ENCODE results near the gene SERPINA6. TPM values are rescaled to one million over a fixed set of nuclear protein-coding genes. Genes with fewer than 3 reads are reported as not detected.

SERPINA6 gene
- total RNA-seq, 1 donor from 2014 or later: not detected

- TF ChIP-seq CTCF (IDR thresholded peaks at IDR 0.05; ENCODE audit: insufficient read depth, low read length, poor library complexity, severe bottlenecking): no peak
- Histone ChIP-seq H3K27me3 (ENCODE audit: control insufficient read depth, insufficient read depth, low read length) (no peaks in the 10 kb centered on the region), H3K4me3 (ENCODE audit: low read depth, low read length) (no peak overlapping the region), H3K36me3 (ENCODE audit: control insufficient read depth, insufficient read depth, low read length) (no peaks in the 10 kb centered on the region)
- DNase-seq (ENCODE audit: low read depth): no peak
Observed at GRCh38 chr14:94341656-94342333, 18.7 kb upstream of the SERPINA6 start.

DNA sequence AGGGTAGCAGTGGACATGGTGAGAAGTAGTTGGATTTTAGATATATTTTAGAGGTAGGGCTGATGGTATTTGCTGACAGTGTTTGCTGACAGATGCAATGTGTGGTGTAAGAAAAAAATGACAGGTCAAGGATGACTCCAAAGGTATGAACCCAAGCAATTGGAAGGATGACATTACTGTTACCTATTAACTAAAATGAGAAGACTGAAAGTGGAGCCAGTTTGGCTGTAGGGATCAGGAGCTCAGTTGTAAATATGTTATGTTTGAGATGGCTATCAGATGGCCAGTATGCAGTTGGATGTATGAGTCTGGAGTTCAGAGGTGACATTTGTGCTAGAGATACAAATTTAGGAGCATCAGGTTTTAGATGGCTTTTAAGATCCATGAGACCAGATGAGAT lies 17.4 kb upstream of the SERPINA6 start:
- DNase-seq (ENCODE audit: low read depth): no peak
- TF ChIP-seq CTCF (IDR thresholded peaks at IDR 0.05; ENCODE audit: insufficient read depth, low read length, poor library complexity, severe bottlenecking): no peak
- Histone ChIP-seq H3K4me3 (ENCODE audit: low read depth, low read length) (no peak overlapping the region), H3K27me3 (ENCODE audit: control insufficient read depth, insufficient read depth, low read length) (no peaks in the 10 kb centered on the region), H3K36me3 (ENCODE audit: control insufficient read depth, insufficient read depth, low read length) (no peaks in the 10 kb centered on the region)

DNA sequence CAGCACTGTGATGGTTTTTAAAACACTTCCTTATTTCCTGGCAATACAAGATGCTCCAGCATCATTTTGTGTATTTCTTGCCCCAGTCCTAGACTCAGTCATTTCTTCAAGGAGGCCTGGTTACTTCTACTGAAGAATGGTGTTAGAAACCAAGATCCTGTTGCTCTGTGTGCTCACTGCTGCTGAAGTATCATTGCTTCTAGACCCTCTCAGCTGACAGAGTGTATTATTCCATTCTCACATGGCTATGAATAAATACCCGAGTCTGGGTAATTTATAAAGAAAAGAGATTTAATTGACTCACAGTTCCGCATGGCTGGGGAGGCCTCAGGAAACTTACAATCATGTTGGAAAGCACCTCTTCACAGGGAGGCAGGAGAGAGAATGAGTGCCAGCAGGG lies 14.9 kb upstream of the SERPINA6 start:
- DNase-seq (ENCODE audit: low read depth): no peak
- H3K4me3 ChIP-seq (ENCODE audit: low read depth, low read length): no peak overlapping the region
- TF ChIP-seq CTCF (IDR thresholded peaks at IDR 0.05; ENCODE audit: insufficient read depth, low read length, poor library complexity, severe bottlenecking): no peak
- no peaks in the 10 kb centered on the region for H3K27me3 ChIP-seq (ENCODE audit: control insufficient read depth, insufficient read depth, low read length)
- no peaks in the 10 kb centered on the region for H3K36me3 ChIP-seq (ENCODE audit: control insufficient read depth, insufficient read depth, low read length)

DNA sequence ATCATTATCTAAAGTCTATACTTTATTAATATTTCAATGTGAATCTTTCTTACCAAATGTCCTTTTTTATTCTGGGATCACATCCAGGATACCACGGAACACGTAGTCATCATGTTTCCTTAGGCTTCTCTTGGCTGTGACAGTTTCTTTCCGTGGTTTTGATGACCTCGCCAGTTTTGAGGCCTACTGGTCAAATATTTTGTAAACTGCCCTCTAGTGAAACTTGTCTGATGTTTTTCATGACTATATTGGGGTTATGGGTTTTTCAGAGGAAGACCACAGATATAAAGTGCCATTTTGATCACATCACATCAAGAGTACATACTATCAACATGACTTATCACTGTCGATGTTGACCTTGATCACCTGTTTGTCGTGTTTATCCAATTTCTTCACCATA lies 14.1 kb upstream of the SERPINA6 start:
- H3K36me3 ChIP-seq (ENCODE audit: control insufficient read depth, insufficient read depth, low read length): no peaks in the 10 kb centered on the region
- no peak for TF ChIP-seq CTCF (IDR thresholded peaks at IDR 0.05; ENCODE audit: insufficient read depth, low read length, poor library complexity, severe bottlenecking)
- DNase-seq (ENCODE audit: low read depth): no peak
- H3K27me3 ChIP-seq (ENCODE audit: control insufficient read depth, insufficient read depth, low read length): no peaks in the 10 kb centered on the region
- no peak overlapping the region for H3K4me3 ChIP-seq (ENCODE audit: low read depth, low read length)

DNA sequence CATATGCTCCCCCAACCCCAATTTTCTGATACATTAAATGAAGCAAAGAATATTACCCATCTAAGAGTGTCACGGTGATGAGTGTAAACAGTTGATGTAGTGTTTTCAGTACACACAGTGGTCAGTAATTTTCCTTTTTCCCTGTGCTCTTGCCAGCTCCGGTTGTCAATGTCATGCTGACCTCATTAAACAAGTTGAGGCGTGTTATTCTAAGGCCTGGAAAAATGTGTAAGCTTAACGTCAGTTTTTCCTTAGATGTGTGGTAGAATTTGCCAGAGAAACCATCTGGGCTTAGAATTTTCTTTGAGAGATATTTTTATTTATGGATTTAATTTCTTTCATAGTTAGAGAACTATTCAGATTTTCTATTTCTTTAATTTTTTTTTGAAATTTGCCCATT lies 11.7 kb upstream of the SERPINA6 start:
- H3K27me3 ChIP-seq (ENCODE audit: control insufficient read depth, insufficient read depth, low read length): no peaks in the 10 kb centered on the region
- no peaks in the 10 kb centered on the region for H3K36me3 ChIP-seq (ENCODE audit: control insufficient read depth, insufficient read depth, low read length)
- no peak for DNase-seq (ENCODE audit: low read depth)
- no peak overlapping the region for H3K4me3 ChIP-seq (ENCODE audit: low read depth, low read length)
- TF ChIP-seq CTCF (IDR thresholded peaks at IDR 0.05; ENCODE audit: insufficient read depth, low read length, poor library complexity, severe bottlenecking): no peak

DNA sequence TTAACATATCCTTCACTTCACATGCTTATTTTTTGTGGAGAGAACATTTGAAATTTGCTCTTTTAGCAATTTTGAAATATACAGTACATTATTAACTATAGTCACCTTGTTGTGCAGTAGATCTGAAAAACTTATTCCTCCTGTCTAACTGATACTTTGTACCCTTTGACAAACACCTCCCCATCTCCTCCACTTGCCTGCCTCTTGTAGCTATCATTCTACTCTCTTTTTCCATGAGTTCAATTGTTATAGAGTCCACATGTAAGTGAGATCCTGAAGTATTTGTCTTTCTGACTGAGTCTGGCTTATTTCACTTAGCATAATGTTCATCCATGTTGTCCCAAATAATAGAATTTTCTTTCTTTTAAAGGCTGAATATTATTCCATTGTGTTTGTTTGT lies 9.5 kb upstream of the SERPINA6 start:
- H3K36me3 ChIP-seq (ENCODE audit: control insufficient read depth, insufficient read depth, low read length): no peaks in the 10 kb centered on the region
- H3K27me3 ChIP-seq (ENCODE audit: control insufficient read depth, insufficient read depth, low read length): no peaks in the 10 kb centered on the region
- H3K4me3 ChIP-seq (ENCODE audit: low read depth, low read length): no peak overlapping the region
- no peak for TF ChIP-seq CTCF (IDR thresholded peaks at IDR 0.05; ENCODE audit: insufficient read depth, low read length, poor library complexity, severe bottlenecking)
- no peak for DNase-seq (ENCODE audit: low read depth)

All from kidney epithelial cell (primary cell).